Inflammatory macrophage (primary cell): Measurements from ENCODE around the gene PLEKHH1.

ENCODE experiments used
- DNase-seq, 2 donors: peaks; one replicate each; pipeline ENCODE4 v3.0.0-alpha.2; 2020 to 2022
- total RNA-seq, 18 experiments: gene quantifications; one replicate each; lab custom pipeline; 2026; ENCODE audit warnings: mixed read lengths in 6 of 18, inconsistent platforms in 2 of 18; lab: John Stamatoyannopoulos, UW

The PLEKHH1 gene
- 0.59 to 3.3 (median 1.2) reads per million in 18 experiments for total RNA-seq

- peak; percentile 72 to 82 for DNase-seq
Measured at GRCh38 chr14:67532998-67533753, at the start of gene PLEKHH1. Gene PLEKHH1, plus strand, starts transcription at chr14:67533290. Its CDS starts 8,578 bp downstream, at chr14:67541868.

GRCh38 chr14:67483579-67484285, 49.4 kb upstream of the PLEKHH1 start:
- DNase-seq = no peak

GRCh38 chr14:67485501-67486095, 47.5 kb upstream of the PLEKHH1 start:
- no peak for DNase-seq

GRCh38 chr14:67486890-67487289, 46.2 kb upstream of the PLEKHH1 start:
- DNase-seq = no peak

- DNase-seq = no peak
Measured at GRCh38 chr14:67487332-67487731, 45.8 kb upstream of the PLEKHH1 start.

- peak; percentile 35 to 47 for DNase-seq
Measured at GRCh38 chr14:67487937-67488893, 44.9 kb upstream of the PLEKHH1 start, which contains the start of gene TMEM229B. Gene TMEM229B, minus strand, starts transcription at chr14:67488721. Its CDS starts 14,798 bp downstream, at chr14:67473923.

- DNase-seq = peak; percentile 48 to 58
Measured at GRCh38 chr14:67490196-67490595, 42.9 kb upstream of the PLEKHH1 start.

GRCh38 chr14:67491285-67491684, 41.8 kb upstream of the PLEKHH1 start:
- DNase-seq = no peak

- no peak for DNase-seq
Measured at GRCh38 chr14:67491741-67492507, 41.2 kb upstream of the PLEKHH1 start.

- no peak for DNase-seq
Measured at GRCh38 chr14:67492538-67492937, 40.6 kb upstream of the PLEKHH1 start.

GRCh38 chr14:67493092-67493717, 39.9 kb upstream of the PLEKHH1 start:
- no peak for DNase-seq

GRCh38 chr14:67495827-67496226, 37.3 kb upstream of the PLEKHH1 start:
- no peak for DNase-seq

- no peak for DNase-seq
Measured at GRCh38 chr14:67497216-67497615, 35.9 kb upstream of the PLEKHH1 start.

GRCh38 chr14:67497716-67498115, 35.4 kb upstream of the PLEKHH1 start:
- no peak for DNase-seq

GRCh38 chr14:67500981-67501380, 32.1 kb upstream of the PLEKHH1 start:
- DNase-seq = no peak

GRCh38 chr14:67501670-67502069, 31.4 kb upstream of the PLEKHH1 start:
- no peak for DNase-seq

GRCh38 chr14:67502867-67503266, 30.2 kb upstream of the PLEKHH1 start:
- peak in 1 of 2 donors; percentile 28 for DNase-seq

GRCh38 chr14:67503331-67503730, 29.8 kb upstream of the PLEKHH1 start:
- no peak for DNase-seq

- DNase-seq = no peak
Measured at GRCh38 chr14:67505254-67505653, 27.8 kb upstream of the PLEKHH1 start.

- peak; percentile 53 to 82 for DNase-seq
Measured at GRCh38 chr14:67508956-67509355, 24.1 kb upstream of the PLEKHH1 start.

GRCh38 chr14:67510121-67510520, 23.0 kb upstream of the PLEKHH1 start:
- DNase-seq = no peak
